GM19463 (cell line): ENCODE data around the gene GPR176.

ENCODE experiments used
- ATAC-seq: cut with Tn5 transposase; IDR thresholded peaks from one replicate; pipeline ENCODE4 v1.9.1; 2021; ENCODE audit warnings: mild to moderate bottlenecking, moderate library complexity; ENCODE audit not compliant: unreplicated experiment

Gene GPR176

DNA sequence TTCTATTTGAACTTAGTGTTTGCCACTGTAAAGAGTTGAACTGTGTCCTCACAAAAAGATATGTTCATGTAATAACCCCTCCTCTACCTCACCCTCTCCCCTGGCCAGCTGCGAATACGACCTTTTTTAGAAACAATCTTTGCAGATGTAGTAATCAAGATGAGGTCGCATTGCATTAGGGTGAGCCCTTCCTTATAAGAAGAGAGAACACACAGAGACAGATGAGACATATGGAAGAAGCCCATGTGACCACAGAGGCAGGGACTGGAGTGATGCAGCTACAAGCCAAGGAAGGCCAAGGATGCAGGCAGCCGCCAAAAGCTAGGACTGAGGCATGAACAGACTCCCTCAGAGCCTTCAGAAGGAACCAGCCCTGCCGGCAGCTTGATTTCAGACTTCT is 27.6 kb downstream of the GPR176 start:
- no peak for ATAC-seq

DNA sequence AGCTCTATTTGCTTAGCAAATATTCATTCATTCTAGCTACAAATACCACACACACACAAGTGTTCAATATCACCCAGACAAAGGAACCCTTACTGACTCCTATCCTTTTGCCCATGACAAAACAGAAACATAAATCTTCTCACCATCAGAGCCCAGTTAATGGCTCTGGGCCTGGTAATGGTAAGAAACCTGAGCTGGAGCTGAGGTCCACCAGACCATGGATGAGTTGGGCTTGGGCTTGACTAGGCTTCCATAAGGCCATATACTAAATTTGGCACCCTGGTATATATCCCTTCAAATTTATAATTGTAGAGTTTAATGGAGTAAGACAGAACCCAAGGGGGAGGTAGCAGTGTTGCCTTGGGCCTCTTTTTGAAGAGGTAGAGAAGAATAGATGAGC is 29.4 kb downstream of the GPR176 start:
- no peak for ATAC-seq

DNA sequence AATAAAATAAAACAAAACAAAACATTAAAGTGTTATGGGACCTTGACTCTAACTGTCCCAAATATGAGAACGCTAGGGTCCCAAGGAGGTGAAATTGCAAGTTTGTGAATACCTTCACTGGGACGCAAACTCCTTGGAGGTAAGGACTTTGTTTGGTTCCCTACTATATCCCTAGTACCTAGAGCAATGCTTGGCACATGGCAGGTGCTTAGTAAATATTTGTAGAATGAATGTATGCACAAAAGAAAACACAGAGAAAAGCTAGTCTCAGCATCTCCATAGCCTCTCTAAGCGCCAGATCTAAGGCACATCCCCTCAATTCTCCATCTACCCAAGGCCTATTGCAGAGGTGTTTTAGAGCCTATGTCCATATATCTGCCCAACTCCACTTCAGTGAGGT is 30.5 kb downstream of the GPR176 start:
- ATAC-seq = no peak

DNA sequence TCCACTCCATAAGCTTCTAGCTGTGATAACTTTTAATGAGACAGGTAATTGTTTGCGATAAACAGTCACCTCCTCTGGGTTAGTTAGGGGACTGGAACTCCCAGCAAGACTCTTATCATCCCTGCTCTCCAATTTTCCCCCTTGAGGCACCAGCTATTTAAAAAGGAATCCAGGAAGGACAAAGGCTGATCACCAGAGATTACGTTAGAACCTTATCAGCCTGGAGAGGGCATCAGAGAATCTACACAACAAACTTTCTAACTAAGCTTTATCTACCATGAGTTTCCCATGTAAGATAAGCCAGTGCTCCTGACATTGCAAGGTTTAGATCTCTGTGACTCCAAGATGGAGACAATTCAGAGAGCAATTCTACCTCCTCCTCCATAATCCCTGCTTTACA is 31.3 kb downstream of the GPR176 start:
- ATAC-seq = no peak

DNA sequence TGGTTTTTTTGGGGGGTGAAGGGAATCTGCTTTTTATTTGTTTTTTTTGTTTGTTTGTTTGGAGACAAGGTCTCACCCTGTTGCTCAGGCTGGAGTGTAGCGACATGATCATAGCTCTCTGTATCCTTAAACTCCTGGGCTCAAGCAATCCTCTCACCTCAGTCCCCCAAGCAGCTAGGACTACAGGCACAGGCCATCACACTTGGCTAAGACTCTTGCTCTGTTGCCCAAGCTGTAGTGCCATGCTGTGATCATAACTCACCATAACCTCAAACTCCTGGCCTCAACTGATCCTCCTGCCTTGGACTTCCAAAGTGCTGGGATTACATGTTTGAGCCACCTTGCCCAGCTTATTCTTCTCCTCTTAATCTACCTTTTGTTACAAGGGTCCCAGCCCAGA is 31.8 kb downstream of the GPR176 start:
- no peak for ATAC-seq

DNA sequence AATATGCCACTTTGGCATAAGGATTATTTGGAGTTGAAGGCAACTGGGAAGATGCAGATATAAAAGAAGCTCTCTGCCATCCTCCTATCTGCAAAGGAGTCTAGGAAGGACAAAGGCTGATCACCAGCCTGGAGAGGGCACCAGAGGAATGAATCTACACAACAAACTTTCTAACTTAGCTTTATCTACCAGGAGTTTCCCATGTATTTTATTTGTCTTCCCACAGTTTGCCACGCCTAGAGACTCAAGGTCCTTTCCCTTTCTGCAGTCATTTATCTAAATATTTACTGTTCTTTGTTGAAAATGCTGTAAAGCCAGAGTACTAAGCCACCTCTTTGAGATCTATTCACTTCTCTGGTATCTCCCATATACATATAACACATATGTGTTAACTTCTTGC is 32.2 kb downstream of the GPR176 start:
- no peak for ATAC-seq

DNA sequence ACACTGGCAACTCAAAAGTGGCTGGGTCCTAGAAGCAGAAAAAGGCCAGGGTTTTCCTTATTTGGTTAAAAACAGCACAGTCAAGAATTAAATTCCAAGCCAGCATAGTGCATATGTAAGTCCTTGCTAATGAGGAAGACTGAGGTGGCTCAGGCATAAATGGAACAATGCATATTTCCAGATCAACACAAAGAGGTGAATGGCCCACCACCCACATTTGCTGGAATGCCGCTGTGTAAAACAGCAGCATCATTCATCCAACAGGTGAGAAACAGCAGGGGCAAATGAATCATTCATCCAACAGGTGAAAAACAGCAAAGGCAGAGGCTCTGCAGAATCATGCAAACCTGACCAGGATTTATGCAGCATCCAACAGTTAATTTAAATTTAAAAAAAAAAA is 32.9 kb downstream of the GPR176 start:
- ATAC-seq = no peak

DNA sequence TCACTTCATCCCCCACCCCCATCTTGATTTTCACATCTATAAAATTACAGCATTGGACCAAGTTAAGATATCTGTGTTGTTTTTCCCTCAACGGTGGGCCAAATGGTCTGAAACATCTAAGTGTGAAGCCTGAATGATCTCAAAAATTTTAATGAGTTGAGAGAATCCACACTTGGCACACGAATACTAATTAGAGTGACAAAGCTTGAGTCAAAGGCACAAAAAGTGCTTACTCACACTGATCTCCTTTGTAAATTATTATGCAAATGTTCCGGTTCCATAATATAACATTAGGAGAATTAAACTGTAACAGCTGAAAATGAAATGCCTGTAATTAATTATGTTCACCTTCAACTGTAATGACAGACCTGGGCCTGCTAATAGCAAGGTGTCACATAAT is 33.6 kb downstream of the GPR176 start:
- ATAC-seq = no peak

DNA sequence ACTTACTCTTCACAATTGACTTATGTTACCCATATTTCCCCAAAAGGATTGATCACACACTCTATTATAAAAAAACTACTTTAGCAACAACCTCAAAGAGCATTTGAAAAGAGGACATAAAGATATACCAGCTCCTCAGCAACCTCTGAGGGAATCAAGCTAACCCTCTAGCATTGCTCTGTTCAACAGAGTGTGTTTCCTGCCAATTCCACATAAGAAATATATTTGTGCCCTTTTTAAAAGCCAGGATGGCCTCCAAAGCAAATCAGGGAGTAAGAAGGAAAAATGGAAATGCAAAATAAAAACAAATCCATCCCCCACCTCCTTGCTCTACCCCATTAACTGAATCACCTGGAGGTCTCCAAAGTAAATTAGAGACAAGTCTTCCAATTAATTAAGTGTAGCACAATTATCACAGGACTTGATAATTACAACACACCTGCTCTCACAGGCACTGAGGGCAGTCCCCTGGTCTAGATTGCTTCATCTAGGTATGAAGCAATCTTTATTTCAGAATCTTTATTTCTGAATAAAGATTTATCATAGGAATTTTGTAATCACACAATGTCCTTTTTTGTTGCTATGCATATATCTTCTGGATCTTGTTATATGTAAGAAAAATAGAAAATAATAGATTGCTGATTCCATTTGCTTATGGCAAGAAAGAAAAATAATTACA is 34.8 kb downstream of the GPR176 start:
- no peak for ATAC-seq

DNA sequence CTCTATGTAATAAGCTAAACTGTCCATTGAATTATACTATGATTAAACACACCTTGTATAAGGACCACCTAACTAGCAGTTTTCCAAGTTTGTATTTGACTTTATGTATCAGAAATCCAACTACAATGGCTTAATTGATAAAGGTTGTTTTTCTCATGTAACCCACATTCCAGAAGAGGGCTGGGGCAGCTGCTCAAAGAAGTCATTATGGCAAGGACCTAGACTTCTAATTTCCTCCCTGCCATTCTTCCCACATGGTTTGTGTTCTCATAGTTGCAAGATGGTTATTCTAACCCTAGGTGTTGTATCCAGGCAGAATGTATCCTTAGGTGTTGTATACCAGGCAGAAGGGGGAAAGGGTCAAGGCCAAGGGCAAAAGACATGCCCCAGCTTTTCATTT is 35.7 kb downstream of the GPR176 start:
- no peak for ATAC-seq

DNA sequence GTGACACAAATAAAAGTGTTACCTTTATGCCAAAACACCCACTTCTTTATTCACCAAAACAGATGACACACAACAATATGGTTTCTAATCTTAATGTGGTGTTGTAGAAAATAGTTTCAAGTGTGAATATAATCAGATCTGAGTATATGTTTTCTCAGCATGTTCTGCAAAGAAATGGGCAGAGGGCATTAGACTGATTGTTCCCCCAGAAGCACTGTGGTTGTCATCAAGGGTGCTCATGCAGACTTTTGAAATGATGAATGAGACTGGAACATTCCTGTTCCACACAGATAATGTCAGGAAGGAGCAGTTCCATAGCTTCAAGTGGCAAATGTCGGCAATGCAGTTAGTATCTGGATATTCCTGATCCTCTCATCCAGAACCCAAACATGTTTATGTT is 37.5 kb downstream of the GPR176 start:
- no peak for ATAC-seq

DNA sequence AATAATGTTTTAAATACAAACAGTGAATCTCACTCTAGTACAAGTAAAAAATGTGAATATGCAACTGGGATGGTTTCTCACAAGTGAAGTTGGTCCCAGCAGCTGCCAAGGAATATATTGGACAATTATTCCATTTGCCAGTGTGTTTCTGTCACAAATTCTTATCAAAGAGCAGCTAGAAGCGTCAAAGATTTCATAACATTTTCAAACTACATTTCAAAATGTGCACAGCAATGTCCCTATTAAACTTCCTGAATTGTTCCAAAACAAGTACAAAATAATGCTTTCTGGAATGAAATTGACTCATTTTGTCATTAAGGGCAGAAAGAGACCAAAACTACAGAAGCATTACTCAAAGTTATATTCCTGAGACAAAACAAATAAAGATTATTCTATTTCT is 38.3 kb downstream of the GPR176 start:
- ATAC-seq = no peak

DNA sequence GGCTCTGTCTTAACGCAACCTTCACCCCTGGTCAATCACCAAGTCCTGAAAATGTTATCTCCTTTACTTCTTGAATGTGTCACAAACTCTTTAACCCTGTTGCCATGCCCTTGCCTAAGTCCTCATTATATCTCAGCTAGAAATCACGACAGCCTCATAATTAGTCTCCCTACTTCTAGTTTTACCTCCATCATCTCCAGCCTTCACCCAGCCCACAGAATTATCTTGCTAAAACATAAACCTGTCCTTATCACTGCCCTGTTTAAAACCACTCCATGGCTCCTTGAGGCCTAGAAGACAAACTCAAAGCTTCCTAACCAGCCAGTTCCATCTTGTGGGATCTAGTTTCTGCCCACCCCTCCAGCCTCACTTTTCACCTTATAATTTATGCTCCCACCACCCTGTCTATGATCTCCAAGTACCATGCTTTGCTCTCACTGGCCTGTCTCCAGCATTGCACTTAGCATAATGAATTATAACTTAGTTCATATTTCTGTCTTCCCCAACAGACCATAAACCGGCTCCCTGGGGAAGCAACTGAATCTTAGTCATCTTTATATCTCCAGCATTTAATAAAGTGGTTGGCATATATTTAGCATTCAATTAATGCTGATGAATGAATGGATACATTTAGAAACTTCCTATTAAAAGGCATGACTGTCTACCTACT is 39.2 kb downstream of the GPR176 start:
- no peak for ATAC-seq

DNA sequence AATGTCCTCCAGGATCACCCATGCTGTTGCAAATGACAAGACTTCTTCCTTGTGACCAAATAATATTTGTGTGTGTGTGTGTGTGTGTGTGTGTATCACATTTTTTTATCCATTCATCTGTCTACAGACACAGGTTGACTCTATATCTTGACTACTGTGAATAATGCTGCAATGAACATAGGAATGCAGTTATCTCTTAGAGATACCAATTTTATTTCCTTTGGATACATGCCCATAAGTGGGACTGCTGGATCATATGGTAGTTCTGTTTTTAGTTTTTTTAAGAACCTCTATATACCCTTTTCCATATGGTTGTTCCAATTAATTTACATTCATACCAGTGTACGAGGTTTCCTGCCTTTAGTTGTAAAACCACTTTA is 41.7 kb downstream of the GPR176 start:
- no peak for ATAC-seq

DNA sequence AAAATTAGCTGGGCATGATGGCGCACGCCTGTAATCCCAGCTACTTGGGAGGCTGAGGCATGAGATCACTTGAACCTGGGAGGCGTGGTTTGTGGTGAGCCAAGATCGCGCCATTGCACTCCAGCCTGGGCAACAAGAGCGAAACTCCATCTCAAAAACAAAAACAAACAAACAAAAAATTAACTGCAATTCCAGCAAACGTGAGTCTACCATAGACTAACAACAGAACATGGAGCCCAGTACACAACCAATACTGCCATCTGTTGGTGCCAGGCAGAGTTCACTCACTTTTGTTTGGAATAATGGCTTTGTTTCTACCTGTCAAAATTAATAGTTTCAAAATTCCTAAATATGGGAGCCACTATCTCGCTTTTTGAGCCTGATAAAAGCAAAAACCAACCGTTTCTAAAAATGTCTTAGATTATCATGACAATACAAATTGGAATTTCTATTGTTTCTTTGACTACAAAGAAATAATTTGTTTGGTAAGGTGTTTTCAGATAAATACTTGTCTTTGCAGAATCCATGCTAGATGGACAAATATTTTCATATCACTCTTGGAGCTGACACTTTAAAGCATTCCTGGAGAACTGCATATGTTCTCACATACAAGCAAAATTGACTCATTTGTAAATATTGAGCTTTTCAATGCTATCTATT is 45.0 kb downstream of the GPR176 start:
- ATAC-seq = no peak

DNA sequence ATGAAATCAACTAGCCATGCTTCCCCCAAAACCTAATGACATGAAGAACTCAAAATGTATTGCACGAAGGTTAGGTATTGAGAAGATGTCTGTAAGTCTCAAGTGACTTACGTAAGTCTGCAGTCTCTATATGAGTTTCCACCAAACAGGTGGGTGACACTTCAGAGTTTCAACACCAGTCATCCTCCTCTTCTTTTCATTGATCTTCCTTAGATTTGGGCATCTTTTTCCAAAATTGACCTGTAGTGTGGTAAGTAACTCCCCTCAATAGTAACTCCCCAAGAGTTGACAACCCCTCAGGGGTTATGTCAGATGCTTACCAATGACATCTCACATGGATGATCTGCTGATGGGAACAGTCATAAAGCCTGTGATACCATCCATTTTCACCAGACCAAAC is 46.1 kb downstream of the GPR176 start:
- ATAC-seq = no peak

DNA sequence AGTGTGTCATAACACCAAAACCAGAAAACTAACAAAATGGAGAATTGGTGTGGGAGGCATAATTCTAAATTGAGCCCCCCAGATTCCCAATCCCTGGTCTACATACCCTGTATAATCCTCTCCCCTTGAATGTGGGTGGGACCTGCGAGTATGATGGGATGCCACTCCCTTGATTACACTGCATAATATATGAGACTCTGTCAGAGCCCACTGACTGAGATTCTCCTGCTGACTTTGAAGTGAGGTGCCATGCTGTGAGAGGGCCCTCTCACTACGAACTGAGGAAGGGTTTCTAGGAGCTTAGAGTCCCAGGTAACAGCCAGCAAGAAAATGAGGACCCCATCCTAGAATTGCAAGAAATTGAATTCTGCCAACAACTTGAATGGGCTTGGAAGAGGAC is 49.5 kb downstream of the GPR176 start:
- no peak for ATAC-seq

DNA sequence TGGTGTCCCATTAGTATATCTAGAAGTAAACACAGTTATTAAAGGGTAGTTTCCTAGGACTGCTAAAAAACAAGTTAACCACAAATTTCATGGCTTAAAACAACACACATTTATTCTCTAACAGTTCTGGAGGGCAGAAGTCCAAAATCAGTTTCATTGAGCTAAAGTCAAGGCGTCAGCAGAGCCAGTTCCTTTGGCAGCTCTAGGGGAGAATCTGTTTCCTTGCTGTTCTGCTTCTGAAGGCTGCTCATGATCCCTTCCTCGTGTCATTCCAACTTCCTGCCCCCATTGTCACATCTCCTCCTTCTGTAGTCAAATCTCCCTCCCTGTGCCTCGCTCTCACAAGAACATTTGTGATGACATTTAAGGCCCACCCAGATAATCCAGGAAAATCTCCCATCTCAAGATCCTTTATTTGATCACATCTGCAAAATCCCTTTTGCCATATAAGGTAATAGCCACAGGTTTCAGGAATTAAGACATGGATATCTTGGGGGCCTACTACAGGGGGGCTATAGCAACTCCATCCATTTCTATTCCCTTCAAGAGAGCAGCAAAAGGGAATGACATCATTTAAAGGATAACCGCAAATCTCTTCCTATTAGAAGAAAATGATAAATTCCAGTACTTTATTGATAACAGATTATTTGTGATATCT is 50.1 kb downstream of the GPR176 start:
- ATAC-seq = no peak

DNA sequence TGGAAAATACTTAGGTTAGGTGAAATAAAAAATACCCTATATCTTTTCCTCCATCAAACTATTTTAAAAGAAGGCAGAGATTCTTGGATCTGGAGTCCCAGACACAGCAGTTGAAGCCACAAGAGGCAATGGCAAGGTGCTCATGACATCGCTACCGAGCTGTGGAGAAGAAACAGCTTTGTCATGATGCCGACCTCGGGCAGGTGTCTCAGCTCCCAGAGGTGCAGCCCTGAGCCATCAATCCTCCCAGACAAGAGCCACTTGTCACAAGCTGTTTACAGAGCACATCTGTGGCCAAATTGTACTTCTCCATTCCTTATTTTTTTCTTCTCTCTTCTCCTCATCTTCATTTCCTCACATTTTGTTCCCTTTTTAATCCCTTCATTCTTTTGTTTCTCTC is 50.8 kb downstream of the GPR176 start:
- ATAC-seq = no peak

DNA sequence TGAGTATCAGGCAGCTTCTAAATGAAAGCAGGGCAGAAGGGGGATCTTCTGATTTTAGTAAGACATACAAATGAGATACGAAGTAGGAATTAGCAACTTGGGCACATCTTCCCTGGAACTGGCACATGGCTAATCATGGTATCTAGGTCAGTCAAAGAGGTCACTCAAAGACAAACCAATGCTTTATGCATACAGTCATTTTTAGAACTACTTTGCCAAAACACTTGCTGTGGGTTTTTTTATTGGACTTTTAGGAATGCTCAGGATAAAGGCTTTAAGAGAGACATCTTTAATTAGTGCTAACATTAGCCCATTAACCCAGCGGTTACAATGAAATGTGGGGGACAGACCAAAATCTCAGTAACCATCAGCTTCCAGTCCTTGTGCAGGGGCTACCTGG is 51.7 kb downstream of the GPR176 start:
- no peak for ATAC-seq

DNA sequence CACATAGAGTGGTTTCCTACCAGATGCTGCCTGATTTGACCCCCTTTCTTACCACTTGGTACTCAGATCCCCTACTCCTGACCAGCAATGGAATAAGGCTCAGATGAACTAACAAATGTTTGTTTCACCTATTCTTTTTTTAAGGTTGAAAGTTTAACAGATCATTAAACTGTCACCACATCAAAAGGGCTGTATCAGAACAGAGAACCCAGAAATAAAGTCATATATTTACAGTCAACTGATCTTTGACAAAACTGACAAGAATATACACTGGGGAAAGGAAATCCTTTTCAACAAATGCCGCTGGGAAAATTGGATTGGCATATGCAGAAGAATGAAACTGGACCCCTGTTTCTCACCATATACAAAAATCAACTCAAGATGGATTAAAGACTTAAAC is 56.0 kb downstream of the GPR176 start:
- ATAC-seq = no peak

DNA sequence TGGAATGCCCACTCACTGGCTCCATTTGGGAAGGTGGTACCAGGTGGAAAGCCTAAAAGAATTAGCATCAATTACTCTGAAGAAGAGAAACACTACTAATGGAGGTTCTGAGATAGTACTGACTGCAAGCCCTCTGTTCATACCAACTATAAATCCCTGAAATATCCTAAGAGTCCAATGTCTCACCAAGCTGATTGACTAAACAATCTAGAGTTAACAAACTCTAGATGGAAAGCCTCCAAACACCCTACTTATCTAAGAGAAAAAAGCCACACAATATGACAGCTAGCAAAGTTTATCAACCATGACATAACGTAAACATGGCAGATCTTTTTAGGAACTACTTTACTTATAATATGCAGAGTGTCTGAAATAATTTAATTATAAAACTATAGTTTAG is 59.2 kb downstream of the GPR176 start:
- ATAC-seq = no peak
